HG02852 (cell line): ENCODE data around the gene NDUFB6.
"Not testable (repeated sequence)": the region's sequence is repeated elsewhere in the genome, so short reads cannot be mapped to it uniquely, and the experiment has no call there.

Source experiments
- ATAC-seq: cut with Tn5 transposase; IDR thresholded peaks from one replicate; pipeline ENCODE4 v1.9.1; 2021; ENCODE audit warnings: mild to moderate bottlenecking, moderate library complexity; ENCODE audit not compliant: unreplicated experiment

NDUFB6 gene

GRCh38 chr9:32524892-32525708 is 47.9 kb downstream of the NDUFB6 start:
- ATAC-seq, result peak; percentile 34

GRCh38 chr9:32524558-32524891 is 48.4 kb downstream of the NDUFB6 start:
- ATAC-seq, result not testable (repeated sequence)

- no peak for ATAC-seq
Observed at GRCh38 chr9:32523910-32524309, 49.0 kb downstream of the NDUFB6 start.

GRCh38 chr9:32518276-32518675 is 54.7 kb downstream of the NDUFB6 start:
- no peak for ATAC-seq

GRCh38 chr9:32516241-32516640 is 56.7 kb downstream of the NDUFB6 start:
- no peak for ATAC-seq

- ATAC-seq, result no peak
Observed at GRCh38 chr9:32508728-32509127, 64.2 kb downstream of the NDUFB6 start.

- ATAC-seq, result no peak
Observed at GRCh38 chr9:32503008-32503407, 70.0 kb downstream of the NDUFB6 start.
